Measurements from ENCODE around the gene LTBP3.

The LTBP3 gene

GRCh38 chr11:65585396-65586246 is 27.5 kb upstream of the LTBP3 start:
- no peak for DNase-seq

GRCh38 chr11:65584723-65585171 is 26.6 kb upstream of the LTBP3 start:
- no peak for DNase-seq

- DNase-seq: no peak
Observed at GRCh38 chr11:65584106-65584505, 25.9 kb upstream of the LTBP3 start.

- no peak for DNase-seq
Observed at GRCh38 chr11:65583589-65583988, 25.4 kb upstream of the LTBP3 start.

- no peak for DNase-seq
Observed at GRCh38 chr11:65581928-65582327, 23.8 kb upstream of the LTBP3 start.

- DNase-seq: no peak
Observed at GRCh38 chr11:65580756-65581155, 22.6 kb upstream of the LTBP3 start.

GRCh38 chr11:65580031-65580692 is 22.0 kb upstream of the LTBP3 start:
- no peak for DNase-seq

GRCh38 chr11:65579291-65579690 is 21.1 kb upstream of the LTBP3 start:
- DNase-seq: no peak

GRCh38 chr11:65578667-65579066 is 20.5 kb upstream of the LTBP3 start:
- no peak for DNase-seq

GRCh38 chr11:65578134-65578533 is 20.0 kb upstream of the LTBP3 start:
- DNase-seq: no peak

GRCh38 chr11:65577756-65578109 is 19.6 kb upstream of the LTBP3 start:
- DNase-seq: no peak

- peak; percentile 67 for DNase-seq
Observed at GRCh38 chr11:65576867-65577755, 19.0 kb upstream of the LTBP3 start.

GRCh38 chr11:65576232-65576866 is 18.2 kb upstream of the LTBP3 start:
- peak; percentile 56 for DNase-seq

- peak; percentile 84 for DNase-seq
Observed at GRCh38 chr11:65575568-65576231, 17.5 kb upstream of the LTBP3 start, which contains the start of gene EHBP1L1. TSS of gene EHBP1L1 (plus strand) at chr11:65576053. CDS start at chr11:65576303, 250 bp downstream.

- DNase-seq: no peak
Observed at GRCh38 chr11:65574811-65575567, 16.8 kb upstream of the LTBP3 start.

- peak; percentile 97 for DNase-seq
Observed at GRCh38 chr11:65574109-65574810, 16.1 kb upstream of the LTBP3 start.

GRCh38 chr11:65573391-65574079 is 15.4 kb upstream of the LTBP3 start:
- peak; percentile 46 for DNase-seq

GRCh38 chr11:65572356-65573051 is 14.3 kb upstream of the LTBP3 start, which contains the start of gene FAM89B:
TSS of gene FAM89B (plus strand) at chr11:65572538. CDS start at chr11:65572670, 132 bp downstream.
- peak; percentile 95 for DNase-seq

GRCh38 chr11:65571940-65572339 is 13.8 kb upstream of the LTBP3 start:
- DNase-seq: no peak
